ENCODE data around the gene CEP135.

- TF ChIP-seq CTCF (IDR thresholded peaks at IDR 0.05; ENCODE audit: extremely low read depth in 1 of 2, insufficient read depth in 1 of 2, low read depth in 1 of 2, low read length in 2 of 2): no peak
- TF ChIP-seq EZH2 (IDR thresholded peaks at IDR 0.05; ENCODE audit: borderline replicate concordance, low read depth, low read length, severe bottlenecking): no peak
- TF ChIP-seq POLR2A (IDR thresholded peaks at IDR 0.05; ENCODE audit: low read depth, low read length): no peak
- TF ChIP-seq POLR2AphosphoS5 (IDR thresholded peaks at IDR 0.05; ENCODE audit: insufficient read depth, low read depth, low read length): no peak
- TF ChIP-seq MAX (IDR thresholded peaks at IDR 0.05; ENCODE audit: insufficient read depth, insufficient read length): no peak
- TF ChIP-seq FOS (IDR thresholded peaks at IDR 0.05; ENCODE audit: borderline replicate concordance, insufficient read depth, low read length): no peak
- TF ChIP-seq JUN (IDR thresholded peaks at IDR 0.05; ENCODE audit: borderline replicate concordance, insufficient read depth, insufficient read length, low read depth): no peak
- TF ChIP-seq MYC (IDR thresholded peaks at IDR 0.05; ENCODE audit: low read depth, low read length): no peak
- no peak for TF ChIP-seq GATA2 (IDR thresholded peaks at IDR 0.05; ENCODE audit: insufficient read depth, insufficient read length, low read depth, low read length)
Measured at GRCh38 chr4:55941881-55942396, 6.8 kb upstream of the CEP135 start.
